ENCODE measurements around the gene HSFX1. TPM values are rescaled to one million over a fixed set of nuclear protein-coding genes. Genes with fewer than 3 reads are reported as not detected.

Gene HSFX1
- total RNA-seq, 1 experiment from 2014 or later = 0.86 TPM

DNA sequence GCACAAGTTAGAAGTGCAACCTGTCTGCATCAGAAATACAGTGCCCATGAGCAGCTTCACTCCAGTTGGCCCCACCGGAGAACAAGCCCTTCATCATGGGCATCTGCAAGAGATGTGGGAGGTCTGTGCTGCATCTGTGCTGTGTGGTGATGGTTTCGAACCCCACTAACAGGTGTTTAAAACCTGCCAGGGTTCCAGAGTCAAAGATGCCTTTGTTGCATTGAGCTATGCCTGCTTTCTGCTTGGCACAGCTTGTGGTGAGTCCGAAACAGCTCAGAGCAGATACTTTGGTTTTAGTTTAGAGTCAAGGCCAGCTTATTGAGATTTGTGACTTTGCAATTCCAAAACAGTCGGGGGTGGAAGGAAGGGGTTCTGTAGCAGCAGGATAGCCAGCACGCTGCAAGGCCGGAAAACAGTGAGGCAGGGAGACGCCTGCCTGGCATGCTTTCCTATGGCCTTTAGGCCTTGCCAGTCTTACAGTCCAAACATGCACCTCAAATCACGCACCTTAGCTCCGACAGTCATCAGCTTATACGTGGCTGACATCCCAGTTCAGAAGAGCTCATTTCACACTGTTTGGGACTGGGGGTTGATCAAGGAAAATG, 29.7 kb downstream of the HSFX1 start:
- DNase-seq (ENCODE audit: low spot score) = no peak

DNA sequence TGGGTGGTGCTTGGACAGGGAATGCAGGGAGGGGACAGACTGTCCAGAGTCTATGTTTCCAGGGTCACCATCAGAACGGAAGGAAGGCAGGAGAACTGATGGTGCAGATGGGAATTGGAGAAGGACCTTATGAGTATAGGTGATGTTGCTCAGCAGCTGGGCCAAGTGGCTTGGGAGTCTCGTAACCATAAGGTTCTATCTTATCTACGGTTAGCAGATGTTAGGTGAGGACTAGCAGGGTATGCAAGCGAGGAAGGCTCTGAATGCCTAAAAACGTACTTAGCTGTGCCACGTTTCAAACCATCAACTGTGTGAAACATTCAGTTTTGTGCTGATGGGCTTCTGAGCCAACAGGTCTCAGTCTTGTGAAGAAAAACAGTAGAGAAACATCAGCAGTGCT, 30.2 kb downstream of the HSFX1 start:
- DNase-seq (ENCODE audit: low spot score) = no peak

DNA sequence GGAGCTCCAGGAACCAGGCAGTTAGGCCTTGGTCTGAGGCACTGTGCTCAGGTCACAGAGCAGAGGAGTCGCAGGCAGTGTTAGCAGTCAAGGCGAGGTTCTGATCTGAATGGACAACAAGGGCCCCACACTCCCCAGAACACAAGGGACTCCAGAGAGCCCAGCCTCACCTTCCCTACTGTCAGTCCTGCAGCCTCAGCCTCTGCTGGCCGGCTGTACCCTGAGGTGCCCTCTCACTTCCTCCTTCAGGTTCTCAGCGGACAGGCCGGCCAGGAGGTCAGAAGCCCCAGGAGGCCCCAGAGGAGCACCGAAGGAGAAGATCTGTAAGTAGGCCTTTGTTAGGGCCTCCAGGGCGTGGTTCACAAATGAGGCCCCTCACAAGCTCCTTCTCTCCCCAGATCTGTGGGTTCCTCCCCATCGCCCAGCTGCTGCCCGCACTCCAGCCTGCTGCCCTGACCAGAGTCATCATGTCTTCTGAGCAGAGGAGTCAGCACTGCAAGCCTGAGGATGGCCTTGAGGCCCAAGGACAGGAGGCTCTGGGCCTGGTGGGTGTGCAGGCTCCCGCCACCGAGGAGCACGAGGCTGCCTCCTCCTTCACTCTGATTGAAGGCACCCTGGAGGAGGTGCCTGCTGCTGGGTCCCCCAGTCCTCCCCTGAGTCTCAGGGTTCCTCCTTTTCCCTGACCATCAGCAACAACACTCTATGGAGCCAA, 34.0 kb downstream of the HSFX1 start:
- no peak for DNase-seq (ENCODE audit: low spot score)

GRCh38 chrX:149818652-149819051, 44.8 kb downstream of the HSFX1 start:
- no peak for DNase-seq (ENCODE audit: low spot score)

GRCh38 chrX:149819371-149819770, 45.5 kb downstream of the HSFX1 start:
- no peak for DNase-seq (ENCODE audit: low spot score)

DNA sequence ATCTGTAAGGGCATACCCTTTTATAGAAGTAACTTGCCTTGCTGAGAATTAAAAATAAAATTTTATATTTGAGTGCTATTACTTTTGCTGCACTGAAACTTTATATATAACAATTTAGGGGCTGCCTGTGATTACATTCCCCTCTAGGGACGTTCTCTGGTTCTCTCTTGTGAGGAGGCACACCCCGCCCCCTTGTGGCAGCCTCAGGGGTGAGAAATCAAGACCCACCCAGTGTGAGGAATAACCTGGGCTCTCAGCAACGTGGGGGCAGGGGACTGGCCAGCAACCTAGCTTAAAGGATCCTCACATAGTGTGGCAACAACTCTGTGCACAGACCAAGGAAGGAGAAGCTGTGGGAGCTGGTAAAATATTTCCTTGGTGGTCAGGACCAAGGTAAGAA, 51.6 kb downstream of the HSFX1 start:
- peak; percentile 47 for DNase-seq (ENCODE audit: low spot score)

Small RNAs within 50 kb of the gene (small RNA-seq; reads per million reads assigned to genes)
- gene AC244098.1 (not detected), gene AC244098.2 (not detected), gene AC244098.3 (not detected)

Other genes starting within 250 kb of the HSFX1 start
- 24.7 and 28.1 TPM in 2 replicates for gene EOLA1, start 233.1 kb upstream of the HSFX1 start, total RNA-seq (2014; rRNA removed; shearing (Covaris generic))
- not detected in 2 replicates for gene HSFX3, start 224.1 kb upstream of the HSFX1 start, total RNA-seq (2014; rRNA removed; shearing (Covaris generic))
- not detected in 2 replicates for gene MAGEA9B, start 186.6 kb upstream of the HSFX1 start, total RNA-seq (2014; rRNA removed; shearing (Covaris generic))
- gene HSFX2, start 178.8 kb upstream of the HSFX1 start, total RNA-seq (2014; rRNA removed; shearing (Covaris generic)) = 0.70 TPM in 1 of 2 replicates, not detected in the other
- 12.3 and 25.0 TPM in 2 replicates for gene TMEM185A, start 142.3 kb upstream of the HSFX1 start, total RNA-seq (2014; rRNA removed; shearing (Covaris generic))
- not detected in 2 replicates for gene MAGEA11, start 62.0 kb upstream of the HSFX1 start, total RNA-seq (2014; rRNA removed; shearing (Covaris generic))
- gene MAGEA9, start 7.9 kb downstream of the HSFX1 start, total RNA-seq (2014; rRNA removed; shearing (Covaris generic)) = not detected in 2 replicates
- not detected in 2 replicates for gene MAGEA8, start 107.1 kb downstream of the HSFX1 start, total RNA-seq (2014; rRNA removed; shearing (Covaris generic))
- gene HSFX4, start 155.5 kb downstream of the HSFX1 start, total RNA-seq (2014; rRNA removed; shearing (Covaris generic)) = 0.47 TPM in 1 of 2 replicates, not detected in the other
- 45.0 and 45.6 TPM in 2 replicates for gene EOLA2, start 164.4 kb downstream of the HSFX1 start, total RNA-seq (2014; rRNA removed; shearing (Covaris generic))

Data from HT-29 (cell line).